ENCODE results near the gene PRDX5.
A peak's percentile ranks its signal among the peaks of the same experiment; 100 is the strongest.

The PRDX5 gene

DNA sequence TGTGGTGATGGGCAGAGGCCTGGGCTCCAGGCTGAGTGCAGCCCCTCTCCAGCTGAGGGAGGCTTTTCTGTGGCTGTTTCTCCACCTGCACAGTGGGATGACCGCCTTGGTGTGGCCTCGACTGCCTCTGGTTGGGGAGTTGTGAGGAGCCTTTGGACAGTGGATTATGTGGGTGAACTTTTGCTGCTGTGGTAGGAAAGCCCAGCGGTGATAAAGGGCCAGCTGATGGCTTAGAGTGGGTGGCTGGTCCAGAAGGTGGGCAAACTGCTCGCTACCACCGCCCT lies 13.9 kb upstream of the PRDX5 start:
- H3K27me3 ChIP-seq (ENCODE audit: insufficient read depth, poor library complexity, severe bottlenecking), result peaks cover 19% of the 10 kb centered on the region
- DNase-seq (ENCODE audit: low read depth in 1 of 2, low spot score in 1 of 2), result no peak
- TF ChIP-seq SPI1 (IDR thresholded peaks at IDR 0.05; ENCODE audit: borderline replicate concordance, low read depth), result no peak
- TF ChIP-seq, protein P1, sequence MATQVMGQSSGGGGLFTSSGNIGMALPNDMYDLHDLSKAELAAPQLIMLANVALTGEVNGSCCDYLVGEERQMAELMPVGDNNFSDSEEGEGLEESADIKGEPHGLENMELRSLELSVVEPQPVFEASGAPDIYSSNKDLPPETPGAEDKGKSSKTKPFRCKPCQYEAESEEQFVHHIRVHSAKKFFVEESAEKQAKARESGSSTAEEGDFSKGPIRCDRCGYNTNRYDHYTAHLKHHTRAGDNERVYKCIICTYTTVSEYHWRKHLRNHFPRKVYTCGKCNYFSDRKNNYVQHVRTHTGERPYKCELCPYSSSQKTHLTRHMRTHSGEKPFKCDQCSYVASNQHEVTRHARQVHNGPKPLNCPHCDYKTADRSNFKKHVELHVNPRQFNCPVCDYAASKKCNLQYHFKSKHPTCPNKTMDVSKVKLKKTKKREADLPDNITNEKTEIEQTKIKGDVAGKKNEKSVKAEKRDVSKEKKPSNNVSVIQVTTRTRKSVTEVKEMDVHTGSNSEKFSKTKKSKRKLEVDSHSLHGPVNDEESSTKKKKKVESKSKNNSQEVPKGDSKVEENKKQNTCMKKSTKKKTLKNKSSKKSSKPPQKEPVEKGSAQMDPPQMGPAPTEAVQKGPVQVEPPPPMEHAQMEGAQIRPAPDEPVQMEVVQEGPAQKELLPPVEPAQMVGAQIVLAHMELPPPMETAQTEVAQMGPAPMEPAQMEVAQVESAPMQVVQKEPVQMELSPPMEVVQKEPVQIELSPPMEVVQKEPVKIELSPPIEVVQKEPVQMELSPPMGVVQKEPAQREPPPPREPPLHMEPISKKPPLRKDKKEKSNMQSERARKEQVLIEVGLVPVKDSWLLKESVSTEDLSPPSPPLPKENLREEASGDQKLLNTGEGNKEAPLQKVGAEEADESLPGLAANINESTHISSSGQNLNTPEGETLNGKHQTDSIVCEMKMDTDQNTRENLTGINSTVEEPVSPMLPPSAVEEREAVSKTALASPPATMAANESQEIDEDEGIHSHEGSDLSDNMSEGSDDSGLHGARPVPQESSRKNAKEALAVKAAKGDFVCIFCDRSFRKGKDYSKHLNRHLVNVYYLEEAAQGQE (IDR thresholded peaks at IDR 0.05; ENCODE audit: insufficient replicate concordance, low read depth), result no peak
- no peak for TF ChIP-seq GABPA (IDR thresholded peaks at IDR 0.05; ENCODE audit: low read depth)
- no peak for TF ChIP-seq CTCF (IDR thresholded peaks at IDR 0.05; ENCODE audit: insufficient read depth, low read length)
- no peak for TF ChIP-seq POLR2AphosphoS5 (IDR thresholded peaks at IDR 0.05; ENCODE audit: low read depth)
- no peak overlapping the region for H3K27ac ChIP-seq (replicated peaks)
- peak overlapping the region; percentile 47 for H3K4me3 ChIP-seq (replicated peaks; ENCODE audit: insufficient read depth, low read length)

- Histone ChIP-seq H3K4me3 (replicated peaks; ENCODE audit: insufficient read depth, low read length) (peak overlapping the region; percentile 47), H3K27me3 (ENCODE audit: insufficient read depth, poor library complexity, severe bottlenecking) (peaks cover 14% of the 10 kb centered on the region), H3K27ac (replicated peaks) (peak overlapping the region; percentile 98)
- peak; percentile 92 to 96 for DNase-seq (ENCODE audit: low read depth in 1 of 2, low spot score in 1 of 2)
- peak; percentile 15; the same call in 1 of the 2 replicates for TF ChIP-seq SPI1 (IDR thresholded peaks at IDR 0.05; ENCODE audit: borderline replicate concordance, low read depth)
- 0 out of 2 replicates have a peak, but pooled peaks have one; percentile 7 for TF ChIP-seq GABPA (IDR thresholded peaks at IDR 0.05; ENCODE audit: low read depth)
- TF ChIP-seq CTCF (IDR thresholded peaks at IDR 0.05; ENCODE audit: insufficient read depth, low read length), result peak; percentile 87
- peak; percentile 69 for TF ChIP-seq POLR2AphosphoS5 (IDR thresholded peaks at IDR 0.05; ENCODE audit: low read depth)
- TF ChIP-seq, protein P1 (IDR thresholded peaks at IDR 0.05; ENCODE audit: insufficient replicate concordance, low read depth), result peak; percentile 5
Measured at GRCh38 chr11:64304316-64305072, 13.4 kb upstream of the PRDX5 start.

DNA sequence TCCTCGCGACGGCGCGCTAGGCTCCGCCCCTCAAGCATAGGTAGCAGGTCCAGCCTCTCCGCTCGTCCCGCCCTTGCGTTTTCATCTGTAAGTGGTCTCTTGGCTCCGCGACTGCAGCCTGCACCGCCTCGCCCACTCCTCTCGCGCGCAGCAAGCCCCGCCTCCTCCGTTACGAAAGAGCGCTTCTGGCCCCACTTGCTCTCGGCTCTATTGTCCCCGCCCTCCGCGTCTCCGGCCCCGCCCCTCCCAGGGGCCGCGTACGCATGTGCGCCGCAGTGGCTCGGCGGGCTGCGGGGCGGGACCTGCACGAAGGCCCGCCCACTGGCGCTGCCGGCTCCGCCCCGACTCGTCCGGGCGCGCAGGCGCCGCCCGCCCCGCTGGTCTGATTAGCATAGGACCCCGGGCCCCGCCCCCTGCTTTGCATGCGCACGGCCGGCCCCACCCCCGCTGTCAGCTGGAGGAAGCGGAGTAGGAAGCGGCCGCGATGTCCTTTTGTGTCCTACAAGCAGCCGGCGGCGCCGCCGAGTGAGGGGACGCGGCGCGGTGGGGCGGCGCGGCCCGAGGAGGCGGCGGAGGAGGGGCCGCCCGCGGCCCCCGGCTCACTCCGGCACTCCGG lies 12.7 kb upstream of the PRDX5 start, which contains the start of gene ESRRA:
ESRRA (plus strand) TSS at position 450 of the 616 bp plus-strand sequence. CDS start 1,656 bp downstream, outside the sequence.
- peak within 1 kb of the TSS; percentile 98 for H3K27ac ChIP-seq (replicated peaks)
- DNase-seq (ENCODE audit: low read depth in 1 of 2, low spot score in 1 of 2), result peak; percentile 99
- peaks cover 7% of the 10 kb centered on the region for H3K27me3 ChIP-seq (ENCODE audit: insufficient read depth, poor library complexity, severe bottlenecking)
- H3K4me3 ChIP-seq (replicated peaks; ENCODE audit: insufficient read depth, low read length), result peak within 1 kb of the TSS; percentile 53
- TF ChIP-seq POLR2AphosphoS5 (IDR thresholded peaks at IDR 0.05; ENCODE audit: low read depth) (no peak), CTCF (IDR thresholded peaks at IDR 0.05; ENCODE audit: insufficient read depth, low read length) (no peak), SPI1 (IDR thresholded peaks at IDR 0.05; ENCODE audit: borderline replicate concordance, low read depth) (no peak), GABPA (IDR thresholded peaks at IDR 0.05; ENCODE audit: low read depth) (no peak)
- TF ChIP-seq, protein P1 (IDR thresholded peaks at IDR 0.05; ENCODE audit: insufficient replicate concordance, low read depth), result no peak

All from HL-60 (cell line).